Stimulated activated effector memory CD8-positive, alpha-beta T cell treated with anti-CD3 and anti-CD28 coated beads, Interleukin-12 subunit alpha, Interleukin-12 subunit beta, amount 100 ng/mL, for 72 hours (primary cell): ENCODE data around the gene OR6J1.
"Not testable (repeated sequence)": the region's sequence is repeated elsewhere in the genome, so short reads cannot be mapped to it uniquely, and the experiment has no call there.

Experiments used
- ATAC-seq: fragments of 150-1000 bp; cut with Tn5 transposase; 2 replicates; pipeline ENCODE4 v1.10.0; 2021
- DNase-seq, 2 donors: peaks; one replicate each; pipeline ENCODE4 v3.0.0; 2021 to 2022; ENCODE audit warnings: low spot score in 2 of 2
- H3K27ac Mint-ChIP-seq: one replicate; pipeline ENCODE4 v1.8.0; 2022; ENCODE audit warnings: mild to moderate bottlenecking, mixed read lengths
- H3K36me3 Mint-ChIP-seq: one replicate; pipeline ENCODE4 v1.8.0; 2022; ENCODE audit warnings: mild to moderate bottlenecking, mixed read lengths
- H3K4me1 Mint-ChIP-seq: one replicate; pipeline ENCODE4 v1.8.0; 2022; ENCODE audit warnings: mixed read lengths
- H3K4me3 Mint-ChIP-seq: one replicate; pipeline ENCODE4 v1.8.0; 2022; ENCODE audit warnings: mild to moderate bottlenecking, mixed read lengths
- H3K9me3 Mint-ChIP-seq: one replicate; pipeline ENCODE4 v1.8.0; 2022; ENCODE audit warnings: mixed read lengths

Gene OR6J1

GRCh38 chr14:22658946-22659345 lies 14.8 kb upstream of the OR6J1 start:
- H3K9me3 Mint-ChIP-seq: no peaks in the 10 kb centered on the region
- no peak overlapping the region for H3K4me3 Mint-ChIP-seq
- ATAC-seq (no peak), DNase-seq (no peak)
- H3K27ac Mint-ChIP-seq: no peak overlapping the region
- H3K36me3 Mint-ChIP-seq: no peaks in the 10 kb centered on the region
- no peaks in the 10 kb centered on the region for H3K4me1 Mint-ChIP-seq

DNA sequence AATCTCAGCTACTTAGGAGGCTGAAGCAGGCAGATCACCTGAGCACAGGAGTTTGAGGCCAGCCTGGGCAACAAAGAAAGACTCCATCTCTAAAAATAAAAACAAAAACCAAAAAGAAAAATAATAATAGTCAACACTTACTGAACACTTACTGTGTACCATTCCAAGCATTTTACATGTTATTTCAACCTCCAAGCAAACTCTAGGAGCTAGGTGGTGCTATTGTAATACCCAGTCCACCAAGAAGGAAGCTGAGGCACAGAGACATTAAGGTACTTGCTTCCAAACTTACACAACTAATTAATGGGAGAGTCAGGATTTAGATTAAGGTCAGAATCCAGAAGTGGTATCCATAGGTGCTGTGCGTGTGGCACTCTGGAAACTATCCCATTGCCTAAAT lies 13.7 kb upstream of the OR6J1 start:
- no peak for DNase-seq
- H3K27ac Mint-ChIP-seq: no peak overlapping the region

GRCh38 chr14:22656945-22657731 lies 13.0 kb upstream of the OR6J1 start:
- Mint-ChIP-seq H3K27ac (no peak overlapping the region), H3K4me1 (no peaks in the 10 kb centered on the region), H3K36me3 (no peaks in the 10 kb centered on the region), H3K4me3 (no peak overlapping the region), H3K9me3 (no peaks in the 10 kb centered on the region)
- DNase-seq (no peak), ATAC-seq (no peak)

More for the DNA sequence above, 13.7 kb upstream of the OR6J1 start:
- no peak overlapping the region for H3K4me3 Mint-ChIP-seq
- H3K4me1 Mint-ChIP-seq: no peaks in the 10 kb centered on the region
- no peak for ATAC-seq
- H3K36me3 Mint-ChIP-seq: no peaks in the 10 kb centered on the region
- no peaks in the 10 kb centered on the region for H3K9me3 Mint-ChIP-seq

DNA sequence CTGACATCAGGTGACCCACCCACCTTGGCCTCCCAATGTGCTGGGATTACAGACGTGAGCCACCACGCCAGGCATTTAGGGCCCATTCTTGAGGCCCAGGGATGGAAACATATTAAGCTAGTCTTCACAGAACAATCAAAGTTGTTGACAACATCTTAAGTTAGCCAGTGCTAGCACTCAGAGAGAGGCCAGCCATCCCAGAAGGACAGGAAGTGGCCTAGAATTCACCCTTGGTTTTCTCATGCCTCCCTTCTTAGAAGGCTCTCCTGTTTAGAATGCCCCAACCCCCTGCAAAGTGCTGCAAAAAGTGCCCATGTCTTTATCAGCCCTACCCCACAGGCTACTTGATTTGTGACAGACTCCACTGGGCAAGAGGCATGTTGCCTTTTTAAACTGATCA lies 12.1 kb upstream of the OR6J1 start:
- no peaks in the 10 kb centered on the region for H3K4me1 Mint-ChIP-seq
- H3K4me3 Mint-ChIP-seq: no peak overlapping the region
- H3K36me3 Mint-ChIP-seq: no peaks in the 10 kb centered on the region
- DNase-seq (no peak), ATAC-seq (no peak)
- no peaks in the 10 kb centered on the region for H3K9me3 Mint-ChIP-seq
- H3K27ac Mint-ChIP-seq: no peak overlapping the region

DNA sequence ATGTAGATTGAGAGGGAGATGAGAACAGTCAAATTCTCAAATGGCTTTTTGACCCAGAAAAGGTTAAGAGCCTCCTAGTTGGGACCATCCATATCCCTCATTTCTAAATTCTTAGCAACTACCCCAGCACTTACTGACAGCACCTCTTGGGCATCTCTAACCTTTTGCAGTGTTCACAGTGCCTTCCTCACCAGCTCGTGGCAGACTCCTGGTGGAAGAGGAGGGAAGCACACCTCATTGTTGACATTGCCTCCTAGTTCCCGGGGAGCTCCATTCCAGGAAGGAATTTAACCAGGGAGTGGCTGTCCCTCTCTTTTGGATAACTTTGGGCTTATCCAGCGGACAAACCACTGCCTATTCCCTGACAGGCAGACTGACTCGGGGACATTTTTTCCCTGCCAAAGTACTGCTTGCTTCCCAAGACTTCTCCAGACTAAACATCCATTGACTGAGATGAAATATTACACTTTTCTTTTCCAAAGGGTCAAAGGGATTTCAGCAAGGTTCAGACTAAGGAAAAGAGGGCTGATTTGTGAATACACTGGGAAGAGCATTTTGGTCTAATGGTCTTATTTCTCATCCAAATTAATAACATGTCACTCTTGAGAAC lies 9.0 kb upstream of the OR6J1 start:
- Mint-ChIP-seq H3K4me3 (no peak overlapping the region), H3K36me3 (no peaks in the 10 kb centered on the region), H3K4me1 (no peaks in the 10 kb centered on the region), H3K9me3 (no peaks in the 10 kb centered on the region), H3K27ac (no peak overlapping the region)
- ATAC-seq (peak; percentile 73), DNase-seq (peak; percentile 22 to 64)

- no peak for ATAC-seq
These were observed 7.4 kb upstream of the OR6J1 start for GRCh38 chr14:22651586-22651985.

GRCh38 chr14:22650960-22651521 lies 6.9 kb upstream of the OR6J1 start:
- H3K27ac Mint-ChIP-seq: peak overlapping the region; percentile 41
- H3K36me3 Mint-ChIP-seq: no peaks in the 10 kb centered on the region
- peak; percentile 88 for ATAC-seq
- H3K9me3 Mint-ChIP-seq: no peaks in the 10 kb centered on the region
- DNase-seq: peak in 1 of 2 donors; percentile 55
- H3K4me3 Mint-ChIP-seq: no peak overlapping the region
- no peaks in the 10 kb centered on the region for H3K4me1 Mint-ChIP-seq

More at GRCh38 chr14:22651586-22651985, 7.4 kb upstream of the OR6J1 start:
- H3K4me3 Mint-ChIP-seq: no peak overlapping the region
- H3K27ac Mint-ChIP-seq: peak overlapping the region; percentile 41
- no peaks in the 10 kb centered on the region for H3K36me3 Mint-ChIP-seq
- no peaks in the 10 kb centered on the region for H3K9me3 Mint-ChIP-seq
- H3K4me1 Mint-ChIP-seq: no peaks in the 10 kb centered on the region
- DNase-seq: no peak

- no peaks in the 10 kb centered on the region for H3K4me1 Mint-ChIP-seq
- DNase-seq: no peak
- H3K4me3 Mint-ChIP-seq: no peak overlapping the region
- peak overlapping the region; percentile 5 for H3K27ac Mint-ChIP-seq
- H3K36me3 Mint-ChIP-seq: no peaks in the 10 kb centered on the region
- H3K9me3 Mint-ChIP-seq: no peaks in the 10 kb centered on the region
- no peak for ATAC-seq
These were observed 6.0 kb upstream of the OR6J1 start for GRCh38 chr14:22650046-22650739.

DNA sequence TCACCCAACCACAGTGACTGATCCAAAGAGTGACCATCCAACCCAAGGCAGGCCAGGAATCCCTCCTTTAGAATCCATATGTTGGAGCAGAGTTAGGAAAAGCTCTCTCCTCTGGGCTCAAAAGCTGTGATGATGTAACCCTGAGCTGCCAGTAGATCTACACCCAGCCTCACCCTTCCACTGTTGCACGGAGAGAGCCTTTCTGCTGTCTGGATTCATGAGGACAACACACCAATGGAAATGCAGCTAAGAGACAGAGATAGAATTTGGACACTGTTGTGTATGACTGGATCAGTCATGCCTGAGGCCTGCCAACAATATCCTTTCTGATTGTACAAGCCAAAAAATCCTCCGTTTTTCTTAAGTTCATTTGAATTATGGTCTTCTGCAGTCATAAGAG lies 4.4 kb upstream of the OR6J1 start:
- Mint-ChIP-seq H3K9me3 (no peaks in the 10 kb centered on the region), H3K4me3 (no peak overlapping the region), H3K36me3 (no peaks in the 10 kb centered on the region), H3K4me1 (no peaks in the 10 kb centered on the region), H3K27ac (no peak overlapping the region)
- no peak for ATAC-seq
- no peak for DNase-seq

GRCh38 chr14:22646570-22647254 lies 2.6 kb upstream of the OR6J1 start:
- no peaks in the 10 kb centered on the region for H3K9me3 Mint-ChIP-seq
- no peaks in the 10 kb centered on the region for H3K4me1 Mint-ChIP-seq
- no peaks in the 10 kb centered on the region for H3K36me3 Mint-ChIP-seq
- peak overlapping the region; percentile 7 for H3K27ac Mint-ChIP-seq
- DNase-seq: no peak
- ATAC-seq: no peak
- no peak overlapping the region for H3K4me3 Mint-ChIP-seq

DNA sequence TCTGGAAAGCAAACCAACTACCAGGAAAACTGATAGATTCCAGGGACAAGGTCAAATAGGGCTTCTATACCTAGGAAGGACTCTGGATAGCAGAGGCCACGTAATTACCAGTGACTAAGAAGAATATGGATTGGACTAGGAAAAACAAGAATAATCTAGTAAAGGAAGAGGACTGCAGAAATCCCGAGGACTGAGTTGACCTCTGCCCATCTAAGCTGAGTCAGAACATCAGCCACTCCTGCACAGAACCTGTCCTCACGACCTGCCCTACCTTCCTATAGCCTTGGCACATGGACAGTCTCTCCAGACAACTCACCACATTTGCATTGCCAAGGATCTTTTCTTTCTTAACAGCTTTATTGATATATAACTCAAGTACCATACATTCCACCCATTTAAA lies 2.3 kb downstream of the OR6J1 start:
- Mint-ChIP-seq H3K36me3 (no peaks in the 10 kb centered on the region), H3K4me3 (no peak overlapping the region), H3K9me3 (no peaks in the 10 kb centered on the region), H3K4me1 (no peaks in the 10 kb centered on the region), H3K27ac (no peak overlapping the region)
- ATAC-seq (no peak), DNase-seq (no peak)

DNA sequence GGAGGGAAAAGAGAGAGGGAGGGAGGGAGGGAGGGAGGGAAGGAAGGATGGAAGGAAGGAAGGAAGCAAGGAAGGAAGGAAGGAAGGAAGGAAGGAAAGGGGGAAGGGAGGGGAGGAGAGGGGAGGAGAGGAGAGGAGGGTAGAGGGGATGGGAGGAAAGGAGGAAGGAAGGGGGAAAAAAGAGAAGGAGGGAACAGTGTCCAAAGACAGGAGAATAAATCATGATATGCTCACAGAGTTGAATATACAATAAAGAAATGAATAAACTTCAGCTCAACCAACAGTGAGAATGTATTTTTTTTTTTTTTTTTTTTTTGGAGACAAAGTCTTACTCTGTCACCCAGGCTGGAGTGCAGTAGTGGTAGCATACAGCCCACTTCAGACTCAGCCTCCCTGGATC lies 4.0 kb downstream of the OR6J1 start:
- Mint-ChIP-seq H3K27ac (no peak overlapping the region), H3K4me1 (no peaks in the 10 kb centered on the region), H3K4me3 (no peak overlapping the region), H3K36me3 (no peaks in the 10 kb centered on the region), H3K9me3 (no peaks in the 10 kb centered on the region)
- ATAC-seq (no peak), DNase-seq (no peak)

GRCh38 chr14:22635980-22636379 lies 8.2 kb downstream of the OR6J1 start:
- not testable (repeated sequence) for ATAC-seq, H3K4me3 Mint-ChIP-seq, H3K4me1 Mint-ChIP-seq, H3K36me3 Mint-ChIP-seq, H3K27ac Mint-ChIP-seq, DNase-seq, H3K9me3 Mint-ChIP-seq

- Mint-ChIP-seq H3K9me3 (peaks cover 3% of the 10 kb centered on the region), H3K4me1 (peaks cover 7% of the 10 kb centered on the region), H3K4me3 (no peak overlapping the region), H3K36me3 (no peaks in the 10 kb centered on the region), H3K27ac (no peak overlapping the region)
- DNase-seq: no peak
- no peak for ATAC-seq
These were observed 9.8 kb downstream of the OR6J1 start for GRCh38 chr14:22634233-22634900.

DNA sequence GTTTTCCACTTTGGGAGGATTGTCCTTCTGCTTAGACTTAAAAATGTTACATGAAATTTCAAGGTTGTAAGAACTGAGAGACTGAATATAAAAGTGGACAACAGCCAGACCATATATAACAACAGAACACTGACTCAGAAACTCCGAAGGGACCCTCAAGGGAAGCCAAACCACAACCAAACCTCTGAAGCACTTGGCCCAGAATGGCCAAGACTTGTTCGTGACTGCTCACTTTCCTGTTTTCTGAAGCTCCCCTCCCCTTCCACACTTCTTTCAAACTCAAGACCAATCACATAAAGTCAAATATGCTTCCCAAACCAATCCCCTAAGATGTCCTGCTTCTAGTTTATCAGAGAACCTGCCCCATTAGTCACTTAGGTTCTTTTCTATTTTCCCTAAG lies 13.7 kb downstream of the OR6J1 start:
- Mint-ChIP-seq H3K4me3 (no peak overlapping the region), H3K27ac (no peak overlapping the region), H3K9me3 (peaks cover 3% of the 10 kb centered on the region), H3K36me3 (no peaks in the 10 kb centered on the region), H3K4me1 (peaks cover 7% of the 10 kb centered on the region)
- ATAC-seq: no peak
- no peak for DNase-seq
